ENCODE measurements around the gene ARL15. TPM values are rescaled to one million over a fixed set of nuclear protein-coding genes. Genes with fewer than 3 reads are reported as not detected.

The ARL15 gene
- total and polyA plus RNA-seq, 4 donors, result 5.7 to 66.2 (median 14.9) TPM

DNA sequence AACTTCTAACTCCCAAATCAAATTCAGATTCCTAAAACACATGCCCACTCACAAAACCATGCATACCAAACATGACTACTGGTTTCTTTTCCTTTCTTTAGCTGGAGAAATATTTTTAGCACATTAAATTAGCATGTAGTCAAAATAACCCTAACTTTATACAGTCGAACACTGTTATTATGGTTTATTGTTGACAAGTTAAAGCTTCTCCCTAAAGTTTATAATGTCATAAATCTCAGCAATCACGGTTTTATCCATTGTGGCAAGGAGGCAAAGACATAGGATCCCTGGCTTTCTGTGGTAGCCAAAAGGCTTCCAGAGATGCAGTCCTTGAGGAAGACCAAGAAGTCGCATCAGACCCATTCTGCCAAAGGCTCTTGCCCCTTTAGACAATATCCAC, 27.5 kb downstream of the ARL15 start:
- peaks cover 0 to 8% (median 0%) of the 10 kb centered on the region in 5 donors for H3K4me1 ChIP-seq (ENCODE audit: control insufficient read depth in 5 of 5, insufficient read depth in 5 of 5, low read length in 5 of 5)
- 75 to 97% methylated on average over 3 of the region's 3 CpGs for WGBS, 2 donors
- no peaks in the 10 kb centered on the region for H3K36me3 ChIP-seq (ENCODE audit: control insufficient read depth in 4 of 4, insufficient read depth in 4 of 4, low read length in 4 of 4)
- no peak overlapping the region for H3K9ac ChIP-seq (ENCODE audit: insufficient read depth in 1 of 2, low read length in 2 of 2)
- H3K27me3 ChIP-seq (ENCODE audit: control insufficient read depth in 3 of 3, insufficient read depth in 3 of 3, low read length in 2 of 3), result no peaks in the 10 kb centered on the region
- ATAC-seq (ENCODE audit: insufficient read depth, low FRiP score) (no peak), DNase-seq (no peak)
- no peak overlapping the region for H3K27ac ChIP-seq (ENCODE audit: low read depth in 1 of 2, low read length in 1 of 2)
- no peak overlapping the region for H3K4me3 ChIP-seq
- TF ChIP-seq, protein P1, sequence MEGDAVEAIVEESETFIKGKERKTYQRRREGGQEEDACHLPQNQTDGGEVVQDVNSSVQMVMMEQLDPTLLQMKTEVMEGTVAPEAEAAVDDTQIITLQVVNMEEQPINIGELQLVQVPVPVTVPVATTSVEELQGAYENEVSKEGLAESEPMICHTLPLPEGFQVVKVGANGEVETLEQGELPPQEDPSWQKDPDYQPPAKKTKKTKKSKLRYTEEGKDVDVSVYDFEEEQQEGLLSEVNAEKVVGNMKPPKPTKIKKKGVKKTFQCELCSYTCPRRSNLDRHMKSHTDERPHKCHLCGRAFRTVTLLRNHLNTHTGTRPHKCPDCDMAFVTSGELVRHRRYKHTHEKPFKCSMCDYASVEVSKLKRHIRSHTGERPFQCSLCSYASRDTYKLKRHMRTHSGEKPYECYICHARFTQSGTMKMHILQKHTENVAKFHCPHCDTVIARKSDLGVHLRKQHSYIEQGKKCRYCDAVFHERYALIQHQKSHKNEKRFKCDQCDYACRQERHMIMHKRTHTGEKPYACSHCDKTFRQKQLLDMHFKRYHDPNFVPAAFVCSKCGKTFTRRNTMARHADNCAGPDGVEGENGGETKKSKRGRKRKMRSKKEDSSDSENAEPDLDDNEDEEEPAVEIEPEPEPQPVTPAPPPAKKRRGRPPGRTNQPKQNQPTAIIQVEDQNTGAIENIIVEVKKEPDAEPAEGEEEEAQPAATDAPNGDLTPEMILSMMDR (IDR thresholded peaks at IDR 0.05; ENCODE audit: control extremely low read depth, extremely low read depth), result no peak
- peaks cover 0 to 4% (median under 1%) of the 10 kb centered on the region in 4 donors for H3K9me3 ChIP-seq (ENCODE audit: control insufficient read depth in 4 of 4, insufficient read depth in 3 of 4, low read length in 3 of 4)

DNA sequence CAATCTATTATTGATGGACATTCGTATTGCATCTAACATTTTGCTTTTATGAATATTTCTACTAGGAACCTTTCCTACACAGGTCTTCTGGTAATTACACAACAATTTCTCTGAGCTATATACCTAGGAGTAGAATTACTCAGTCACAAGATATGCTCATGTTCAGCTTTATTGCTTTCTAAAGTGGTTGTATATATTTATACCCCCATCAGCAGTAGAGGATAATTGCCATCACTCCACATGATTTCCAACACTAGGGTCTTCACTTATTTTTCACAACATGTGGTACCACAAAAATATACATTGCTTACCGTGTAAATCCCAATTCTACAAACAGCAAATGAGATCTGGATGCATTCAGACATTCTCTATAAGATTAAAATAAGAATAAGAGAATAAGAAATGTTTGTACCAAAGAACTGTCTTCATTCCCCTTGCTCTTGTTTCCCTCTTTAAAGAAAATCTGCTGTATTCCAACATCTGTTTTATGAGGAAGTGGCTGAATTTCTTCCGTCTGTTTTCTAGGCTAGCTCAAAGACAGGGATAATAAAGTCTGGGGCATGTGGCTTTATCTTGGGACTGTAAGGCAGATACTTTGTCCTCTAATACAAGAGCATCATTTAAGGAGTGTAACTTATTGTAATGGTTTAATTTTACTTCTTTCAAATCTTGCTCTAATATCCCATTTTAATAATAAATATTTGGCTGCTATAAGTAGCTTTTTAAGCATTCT, 28.2 kb downstream of the ARL15 start:
- H3K4me3 ChIP-seq, result no peak overlapping the region
- TF ChIP-seq, protein P1 (IDR thresholded peaks at IDR 0.05; ENCODE audit: control extremely low read depth, extremely low read depth), result no peak
- H3K36me3 ChIP-seq (ENCODE audit: control insufficient read depth in 4 of 4, insufficient read depth in 4 of 4, low read length in 4 of 4), result no peaks in the 10 kb centered on the region
- H3K27ac ChIP-seq (ENCODE audit: low read depth in 1 of 2, low read length in 1 of 2), result no peak overlapping the region
- 92 to 93% methylated on average over 3 of the region's 3 CpGs for WGBS, 2 donors
- H3K9me3 ChIP-seq (ENCODE audit: control insufficient read depth in 4 of 4, insufficient read depth in 3 of 4, low read length in 3 of 4), result peaks cover 0 to 4% (median under 1%) of the 10 kb centered on the region in 4 donors
- H3K27me3 ChIP-seq (ENCODE audit: control insufficient read depth in 3 of 3, insufficient read depth in 3 of 3, low read length in 2 of 3), result no peaks in the 10 kb centered on the region
- peaks cover 0 to 10% (median 0%) of the 10 kb centered on the region in 5 donors for H3K4me1 ChIP-seq (ENCODE audit: control insufficient read depth in 5 of 5, insufficient read depth in 5 of 5, low read length in 5 of 5)
- ATAC-seq (ENCODE audit: insufficient read depth, low FRiP score), result no peak
- H3K9ac ChIP-seq (ENCODE audit: insufficient read depth in 1 of 2, low read length in 2 of 2), result no peak overlapping the region
- no peak for DNase-seq

DNA sequence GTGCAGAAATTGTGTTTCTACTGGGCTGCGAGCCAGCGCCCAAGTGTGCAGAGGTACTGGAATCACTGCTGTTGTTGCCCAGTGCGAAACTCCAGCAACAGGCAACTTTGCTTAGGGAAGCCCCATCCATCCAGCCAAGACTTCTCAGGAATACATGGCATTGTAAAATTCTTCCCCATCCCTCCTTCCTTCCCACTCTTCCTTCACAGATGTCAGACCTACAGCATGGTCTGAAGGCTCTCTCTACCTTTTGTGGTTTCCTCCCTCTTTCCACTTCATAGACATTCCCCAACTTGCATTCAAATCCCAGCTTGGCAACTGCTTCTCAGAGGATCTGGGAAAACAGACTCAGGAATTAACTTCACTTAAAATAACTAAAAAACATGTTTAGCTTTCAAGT, 30.4 kb downstream of the ARL15 start:
- Histone ChIP-seq H3K36me3 (ENCODE audit: control insufficient read depth in 4 of 4, insufficient read depth in 4 of 4, low read length in 4 of 4) (no peaks in the 10 kb centered on the region), H3K4me1 (ENCODE audit: control insufficient read depth in 5 of 5, insufficient read depth in 5 of 5, low read length in 5 of 5) (peaks cover 0 to 10% (median 0%) of the 10 kb centered on the region in 5 donors), H3K27ac (ENCODE audit: low read depth in 1 of 2, low read length in 1 of 2) (no peak overlapping the region), H3K9ac (ENCODE audit: insufficient read depth in 1 of 2, low read length in 2 of 2) (no peak overlapping the region), H3K27me3 (ENCODE audit: control insufficient read depth in 3 of 3, insufficient read depth in 3 of 3, low read length in 2 of 3) (no peaks in the 10 kb centered on the region), H3K4me3 (no peak overlapping the region), H3K9me3 (ENCODE audit: control insufficient read depth in 4 of 4, insufficient read depth in 3 of 4, low read length in 3 of 4) (peaks cover 0 to 4% (median under 1%) of the 10 kb centered on the region in 4 donors)
- TF ChIP-seq, protein P1 (IDR thresholded peaks at IDR 0.05; ENCODE audit: control extremely low read depth, extremely low read depth), result no peak
- ATAC-seq (ENCODE audit: insufficient read depth, low FRiP score) (no peak), DNase-seq (no peak)
- WGBS, 2 donors, result 66 to 96% methylated on average over 3 of the region's 3 CpGs

Measured in lung (tissue), 12 donors.